COLO668 (cell line): ENCODE measurements around the gene MED27.
A peak's percentile ranks its signal among the peaks of the same experiment; 100 is the strongest.

ENCODE experiments used
- DNase-seq: peaks from one replicate; lab custom pipeline; 2025; ENCODE audit not compliant: unreplicated experiment; lab: John Stamatoyannopoulos, UW

MED27 gene

GRCh38 chr9:131976157-131977108, 103.2 kb downstream of the MED27 start:
- no peak for DNase-seq

GRCh38 chr9:131972889-131973288, 106.8 kb downstream of the MED27 start:
- no peak for DNase-seq

GRCh38 chr9:131971482-131972074, 108.1 kb downstream of the MED27 start:
- DNase-seq: no peak

- no peak for DNase-seq
These were observed 110.1 kb downstream of the MED27 start for GRCh38 chr9:131969469-131969989.

- DNase-seq: no peak
These were observed 111.0 kb downstream of the MED27 start for GRCh38 chr9:131968632-131969031.

- DNase-seq: no peak
These were observed 113.8 kb downstream of the MED27 start for GRCh38 chr9:131965841-131966240.

- no peak for DNase-seq
These were observed 114.6 kb downstream of the MED27 start for GRCh38 chr9:131965103-131965502.

- no peak for DNase-seq
These were observed 116.3 kb downstream of the MED27 start for GRCh38 chr9:131963072-131964030.

- no peak for DNase-seq
These were observed 118.2 kb downstream of the MED27 start for GRCh38 chr9:131961496-131961880.

- DNase-seq: peak; percentile 27
These were observed 118.7 kb downstream of the MED27 start for GRCh38 chr9:131960851-131961495.

GRCh38 chr9:131960311-131960710, 119.4 kb downstream of the MED27 start:
- DNase-seq: no peak

- DNase-seq: no peak
These were observed 119.8 kb downstream of the MED27 start for GRCh38 chr9:131959887-131960286.

GRCh38 chr9:131959056-131959455, 120.6 kb downstream of the MED27 start:
- no peak for DNase-seq

GRCh38 chr9:131954299-131954698, 125.4 kb downstream of the MED27 start:
- no peak for DNase-seq

GRCh38 chr9:131951905-131952304, 127.8 kb downstream of the MED27 start:
- no peak for DNase-seq

GRCh38 chr9:131951155-131951554, 128.5 kb downstream of the MED27 start:
- no peak for DNase-seq

GRCh38 chr9:131950487-131950886, 129.2 kb downstream of the MED27 start:
- no peak for DNase-seq

- DNase-seq: no peak
These were observed 133.5 kb downstream of the MED27 start for GRCh38 chr9:131946180-131946579.

GRCh38 chr9:131943351-131943841, 136.3 kb downstream of the MED27 start:
- DNase-seq: peak; percentile 8

GRCh38 chr9:131942146-131942720, 137.4 kb downstream of the MED27 start:
- DNase-seq: no peak
